Right renal pelvis (tissue), 4 donors: ENCODE results near the gene RGS11. TPM values are rescaled to one million over a fixed set of nuclear protein-coding genes. Genes with fewer than 3 reads are reported as not detected.
"Not testable (repeated sequence)": the region's sequence is repeated elsewhere in the genome, so short reads cannot be mapped to it uniquely, and the experiment has no call there.

Experiments used
- DNase-seq, 4 donors: peaks; one replicate each; pipeline ENCODE4 v3.0.0-alpha.2; 2013; ENCODE audit warnings: low read depth in 4 of 4, low spot score in 3 of 4, missing footprints in 1 of 4
- polyA plus RNA-seq, 4 donors: library from polyadenylated mRNA; unstranded; fragments of 120-200 nt; gene quantifications; one replicate each; pipeline ENCODE4 v1.2.1, GENCODE V29; 2013; ENCODE audit not compliant: insufficient read length in 4 of 4

The RGS11 gene
- polyA plus RNA-seq, 4 donors, result 0.68 to 2.8 (median 1.9) TPM

DNA sequence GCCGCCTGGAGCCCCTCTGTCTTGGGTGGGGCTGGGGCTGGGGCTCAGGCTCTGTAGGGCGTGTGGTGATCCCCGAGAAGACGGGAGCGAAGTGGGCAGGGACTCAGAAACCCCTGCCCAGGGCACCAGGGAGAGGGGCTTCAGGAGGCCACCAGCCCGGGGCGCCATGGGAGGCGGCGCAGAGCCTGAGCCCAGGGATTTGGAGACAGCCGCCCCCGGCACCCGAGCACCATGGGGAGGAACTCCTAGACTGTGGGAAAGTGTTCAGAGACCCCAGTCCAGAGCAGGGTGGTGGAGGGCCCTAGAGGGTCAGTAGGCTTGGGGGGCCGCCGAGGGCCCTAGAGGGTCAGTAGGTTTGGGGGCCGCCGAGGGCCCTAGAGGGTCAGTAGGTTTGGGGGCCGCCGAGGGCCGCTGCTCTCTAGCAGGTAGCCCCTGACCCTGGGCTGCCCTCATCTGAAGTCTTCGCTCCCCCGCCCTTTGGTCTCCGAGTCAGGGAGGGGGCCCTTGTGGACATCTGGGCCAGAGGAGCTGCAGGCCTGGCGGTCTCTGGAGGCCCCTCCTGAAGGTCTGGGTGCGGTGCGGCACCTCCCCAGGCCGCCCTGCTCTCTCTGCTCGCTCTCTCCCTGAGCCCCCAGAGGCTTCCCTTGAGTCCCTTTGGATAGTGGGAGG is 5.4 kb upstream of the RGS11 start:
- DNase-seq, result no peak

DNA sequence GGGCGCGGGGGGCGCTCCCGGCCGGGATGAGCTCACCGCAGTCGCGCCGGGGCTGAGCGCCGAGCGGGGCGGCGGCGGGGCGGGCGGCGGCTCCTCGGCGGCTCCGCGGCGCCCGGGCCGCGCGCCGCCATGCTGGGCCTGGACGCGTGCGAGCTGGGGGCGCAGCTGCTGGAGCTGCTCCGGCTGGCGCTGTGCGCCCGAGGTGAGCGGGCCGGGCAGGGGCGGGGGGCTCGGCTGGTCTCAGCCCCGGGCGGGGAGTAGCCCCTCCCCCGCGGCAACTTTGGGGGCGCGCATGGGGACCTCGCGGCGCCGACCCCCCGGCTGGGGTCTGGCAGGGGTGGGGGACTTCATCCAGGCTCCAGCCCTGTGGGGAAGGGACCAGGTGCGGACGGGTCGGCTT is 4.8 kb upstream of the RGS11 start, which contains the start of gene ARHGDIG:
TSS of gene ARHGDIG (plus strand) at position 40 of the 400 bp plus-strand sequence. CDS start at position 130, 90 bp downstream.
- DNase-seq, result no peak

DNA sequence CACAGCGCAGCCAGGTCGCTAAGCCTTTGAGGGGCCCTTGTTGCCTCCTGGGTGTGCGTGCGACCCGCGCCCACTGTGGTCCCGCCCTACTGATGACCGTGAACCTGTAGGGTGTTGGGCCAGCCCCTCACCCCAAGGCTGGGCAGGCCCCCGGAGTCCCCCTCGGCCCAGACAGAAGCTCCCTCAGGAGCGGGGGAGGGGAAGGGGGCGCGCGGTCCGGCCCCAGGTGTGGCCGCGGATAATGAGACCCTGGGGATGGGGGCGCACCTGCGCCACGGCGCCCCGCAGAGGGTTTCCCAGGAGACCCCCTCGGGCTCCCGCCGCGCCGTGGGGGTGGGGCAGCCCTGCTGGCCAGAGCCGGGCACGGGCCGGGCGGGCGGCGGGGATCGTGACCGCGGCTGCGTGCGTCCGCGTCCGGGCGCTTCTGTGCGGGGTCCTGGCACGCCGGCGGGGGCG is 4.3 kb upstream of the RGS11 start:
- DNase-seq, result no peak

DNA sequence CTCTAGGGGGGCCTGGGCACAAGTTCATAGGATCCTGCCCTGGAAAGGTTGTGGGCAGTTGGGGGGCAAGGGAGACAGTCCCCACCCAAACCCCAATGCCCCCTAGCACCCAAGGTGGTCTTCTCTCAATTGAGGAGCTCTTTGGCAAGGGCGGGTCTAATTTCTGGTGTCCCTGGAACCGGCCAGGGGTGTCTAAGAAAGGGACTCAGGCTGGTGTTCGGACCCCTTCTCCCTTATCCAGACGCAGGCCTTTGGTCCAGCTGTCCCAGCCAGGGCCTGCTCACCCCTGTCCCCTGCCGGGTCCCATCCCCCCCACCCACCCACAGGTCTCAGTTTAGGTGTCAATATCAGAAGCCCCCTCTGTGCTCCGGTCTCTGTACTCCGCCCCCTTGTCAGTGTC is 3.8 kb upstream of the RGS11 start:
- DNase-seq, result no peak

DNA sequence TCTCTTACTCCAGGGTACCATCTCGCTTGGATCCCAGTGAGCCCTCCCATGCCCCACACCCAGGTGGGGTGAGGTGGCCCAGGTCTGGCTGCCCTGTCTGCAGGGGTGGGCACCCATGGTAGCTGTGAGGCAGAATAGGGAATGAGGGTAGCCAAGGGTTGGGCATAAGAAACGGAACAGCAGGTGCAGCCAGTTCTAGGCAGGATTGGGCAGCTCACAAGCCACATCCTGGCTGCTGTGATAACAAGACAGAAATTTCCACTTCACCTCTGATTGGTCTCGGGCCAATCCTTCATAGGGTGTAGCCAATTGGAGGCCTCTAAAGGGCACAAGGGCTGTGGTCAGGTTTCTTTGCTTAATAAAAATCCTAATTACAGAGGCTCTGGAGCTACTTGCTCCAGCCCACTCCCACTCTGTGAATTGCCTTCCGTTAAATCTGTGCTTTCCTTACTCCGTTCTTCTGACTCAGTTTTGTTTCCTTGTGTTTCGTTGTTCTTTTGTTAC is 3.2 kb upstream of the RGS11 start:
- DNase-seq, result no peak

DNA sequence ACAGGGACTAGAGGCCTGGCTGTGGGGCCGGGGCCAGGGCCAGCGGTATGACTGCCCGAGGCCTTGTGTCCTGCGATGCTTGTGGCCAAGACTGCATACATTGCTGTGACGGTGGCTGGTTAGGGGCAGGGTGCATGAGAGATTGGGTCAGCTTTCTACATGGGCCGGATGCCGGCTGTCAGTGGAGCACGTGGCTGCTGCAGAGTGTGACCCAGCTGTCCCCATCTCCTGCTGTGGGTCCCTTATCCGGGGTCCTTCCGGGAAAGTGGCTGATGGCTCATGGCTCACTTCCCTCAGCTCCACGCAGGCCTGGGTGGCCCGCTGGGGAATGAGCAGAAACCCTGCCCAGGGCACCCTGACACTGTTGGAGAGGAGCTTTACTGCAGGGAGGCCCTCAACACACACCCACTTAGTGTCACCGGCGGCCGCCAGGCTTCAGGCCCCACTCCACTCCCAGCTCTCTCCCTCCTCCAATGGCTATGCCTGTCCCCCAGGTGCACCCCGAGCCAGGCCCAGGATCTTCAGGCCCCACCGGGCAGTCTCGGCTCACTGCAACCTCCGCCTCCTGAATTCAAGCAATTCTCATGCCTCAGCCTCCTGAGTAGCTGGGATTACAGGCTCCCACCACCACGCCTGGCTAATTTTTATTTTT is 808 bp upstream of the RGS11 start:
- no peak for DNase-seq

DNA sequence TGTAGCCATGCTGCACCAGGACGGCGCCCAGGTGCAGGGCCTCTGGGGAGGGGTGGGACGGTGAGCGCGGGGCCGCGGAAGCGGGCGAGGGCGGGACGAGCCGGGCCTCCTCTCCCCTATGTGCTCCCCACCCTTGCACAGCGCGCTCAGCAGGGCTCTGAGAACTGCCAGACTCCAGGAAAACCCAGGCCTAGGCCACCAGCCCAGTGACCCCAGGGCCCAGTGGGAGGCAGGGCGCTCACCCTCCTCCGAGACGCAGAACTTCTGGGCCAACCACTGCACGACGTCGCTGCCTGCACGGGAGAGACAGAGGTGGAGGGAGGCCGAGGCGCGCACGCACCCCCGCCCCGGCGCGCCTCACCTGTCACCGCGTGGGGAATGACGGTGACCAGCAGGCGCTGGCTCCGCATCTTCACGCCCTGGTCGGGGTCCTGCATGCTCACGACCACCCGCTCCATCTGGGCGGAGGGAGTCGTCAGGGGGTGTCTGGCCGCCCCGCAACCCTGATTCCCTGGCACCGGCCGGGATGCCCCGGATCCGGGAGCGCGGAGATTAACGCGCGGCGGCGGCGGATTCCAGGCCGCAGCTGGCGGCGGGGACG is 603 bp downstream of the RGS11 start:
- DNase-seq, result no peak

DNA sequence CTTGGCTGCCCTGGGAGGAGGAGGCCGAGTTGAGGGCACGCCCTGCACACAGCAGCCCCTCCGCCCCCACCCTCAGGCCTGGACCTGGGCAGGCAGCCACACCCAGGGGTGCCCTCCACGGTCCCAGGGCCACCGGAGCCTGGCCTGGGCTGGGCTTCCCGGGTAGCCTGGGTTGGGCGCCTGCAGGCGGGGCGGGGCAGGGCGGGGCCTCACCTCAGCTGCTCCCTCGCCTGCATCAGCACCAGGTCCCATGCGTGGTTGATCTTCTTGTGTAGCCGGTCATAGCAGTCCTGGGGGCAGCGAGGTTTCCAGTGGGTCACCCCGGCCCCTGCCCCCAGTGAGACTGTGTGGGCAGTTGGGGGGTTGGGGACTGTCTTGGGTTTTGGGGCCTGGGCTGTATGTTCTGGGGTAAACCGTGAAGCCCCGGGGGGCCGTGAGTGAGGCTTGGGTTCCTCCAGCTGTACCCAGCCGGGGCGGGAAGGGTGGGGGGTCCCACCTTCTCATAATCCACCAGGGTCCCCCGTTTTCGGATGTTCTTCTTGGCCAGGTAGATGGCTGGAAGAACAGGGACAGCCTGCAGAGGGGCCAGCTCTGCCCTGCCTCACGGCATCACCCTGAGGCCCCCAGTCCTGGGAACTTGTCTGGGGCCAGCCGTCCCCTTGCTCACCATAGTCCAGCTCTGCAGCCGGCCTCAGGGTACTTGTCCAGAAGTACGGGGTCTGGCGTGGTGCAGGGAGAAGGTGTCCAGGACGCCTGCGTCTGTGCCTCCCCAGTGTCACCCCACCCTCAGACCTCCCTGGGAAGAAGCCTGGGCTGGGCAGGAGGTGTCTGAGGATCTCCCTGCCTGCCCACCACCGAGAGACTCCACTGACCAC is 2.0 kb downstream of the RGS11 start:
- no peak for DNase-seq

DNA sequence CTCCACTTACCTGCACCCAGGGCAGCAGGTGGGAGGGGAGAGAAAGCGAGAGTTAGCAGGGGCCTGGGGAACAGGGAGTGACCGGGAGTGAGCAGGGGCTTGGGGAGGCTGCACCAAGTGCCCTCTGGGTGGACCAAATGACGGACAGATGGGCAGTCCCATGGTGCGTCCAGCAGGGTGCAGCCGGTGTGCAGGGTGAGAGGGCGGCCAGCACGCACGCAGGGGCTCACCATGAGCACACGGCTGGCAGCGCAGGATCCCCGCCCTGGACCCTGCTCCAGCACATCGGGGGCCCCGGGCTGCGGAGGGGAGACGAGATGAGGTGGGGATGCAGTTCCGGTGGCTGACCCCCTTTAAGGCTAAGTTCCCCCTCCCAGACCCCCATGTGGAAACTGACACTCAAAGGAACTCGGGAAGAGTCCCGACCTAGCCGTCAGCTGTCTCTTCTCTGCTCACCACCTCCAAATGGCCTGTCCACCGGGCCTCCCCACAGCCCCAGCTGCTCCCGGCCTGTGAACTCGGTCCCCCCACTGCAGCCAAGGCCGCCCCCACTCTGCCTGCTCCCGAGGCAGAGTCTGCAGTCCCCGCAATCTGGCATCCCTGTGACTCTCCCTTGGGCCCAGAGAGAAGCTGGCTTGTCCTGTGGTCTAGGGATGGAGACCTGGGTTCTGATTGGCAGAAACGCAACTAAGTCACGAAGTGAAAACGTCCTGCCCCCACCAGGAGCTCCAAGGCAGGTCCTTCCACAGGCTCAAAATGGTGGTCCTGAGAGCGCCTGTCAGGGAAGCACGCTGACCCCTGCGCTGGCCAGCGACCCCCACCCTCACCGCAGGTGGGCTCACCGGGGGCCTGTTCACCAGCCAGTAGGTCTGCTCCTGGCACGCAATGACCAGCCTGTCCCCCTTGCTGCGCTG is 2.9 kb downstream of the RGS11 start:
- DNase-seq, result no peak

DNA sequence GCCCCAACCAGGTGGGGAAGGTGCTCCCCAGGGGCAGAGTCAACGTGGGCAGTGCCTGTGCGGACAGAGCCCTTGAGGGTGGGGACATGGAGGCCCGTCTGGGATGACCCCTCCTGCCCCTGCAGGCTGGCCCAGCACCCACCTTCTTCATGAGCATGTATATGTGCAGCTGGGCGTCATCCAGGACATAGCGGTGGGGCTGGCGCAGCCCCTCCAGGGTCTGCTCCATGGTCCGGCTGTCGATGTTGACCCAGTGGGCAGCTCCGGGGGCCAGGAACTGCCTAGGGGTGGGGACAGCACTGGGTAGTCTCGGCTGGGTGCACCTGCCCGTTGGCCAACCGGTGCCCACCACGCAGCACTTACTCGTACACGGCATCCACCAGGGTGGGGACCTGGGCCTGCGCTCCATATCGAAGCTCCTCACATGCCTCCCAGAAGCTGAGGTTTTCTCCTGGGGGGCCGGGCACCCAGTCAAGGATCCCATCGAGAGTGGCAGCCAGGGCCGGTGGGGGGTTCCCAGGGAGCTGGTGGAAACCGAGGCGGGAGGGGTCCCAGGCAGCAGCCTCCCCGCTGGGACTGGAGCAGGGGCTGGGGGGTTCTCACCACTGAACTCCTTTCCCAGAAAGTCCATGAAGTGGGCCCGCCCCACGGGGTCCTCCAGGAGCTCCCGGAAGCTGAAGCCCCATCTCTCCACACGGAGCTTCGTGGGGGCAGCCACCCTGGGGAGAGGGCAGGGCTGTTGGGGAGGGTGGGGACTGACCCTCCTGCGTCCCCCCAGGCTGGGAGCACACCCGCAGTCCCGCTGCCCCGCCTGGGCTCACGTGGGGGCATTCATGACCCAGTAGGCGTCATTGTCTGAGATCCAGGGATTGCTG is 5.1 kb downstream of the RGS11 start:
- DNase-seq, result no peak

DNA sequence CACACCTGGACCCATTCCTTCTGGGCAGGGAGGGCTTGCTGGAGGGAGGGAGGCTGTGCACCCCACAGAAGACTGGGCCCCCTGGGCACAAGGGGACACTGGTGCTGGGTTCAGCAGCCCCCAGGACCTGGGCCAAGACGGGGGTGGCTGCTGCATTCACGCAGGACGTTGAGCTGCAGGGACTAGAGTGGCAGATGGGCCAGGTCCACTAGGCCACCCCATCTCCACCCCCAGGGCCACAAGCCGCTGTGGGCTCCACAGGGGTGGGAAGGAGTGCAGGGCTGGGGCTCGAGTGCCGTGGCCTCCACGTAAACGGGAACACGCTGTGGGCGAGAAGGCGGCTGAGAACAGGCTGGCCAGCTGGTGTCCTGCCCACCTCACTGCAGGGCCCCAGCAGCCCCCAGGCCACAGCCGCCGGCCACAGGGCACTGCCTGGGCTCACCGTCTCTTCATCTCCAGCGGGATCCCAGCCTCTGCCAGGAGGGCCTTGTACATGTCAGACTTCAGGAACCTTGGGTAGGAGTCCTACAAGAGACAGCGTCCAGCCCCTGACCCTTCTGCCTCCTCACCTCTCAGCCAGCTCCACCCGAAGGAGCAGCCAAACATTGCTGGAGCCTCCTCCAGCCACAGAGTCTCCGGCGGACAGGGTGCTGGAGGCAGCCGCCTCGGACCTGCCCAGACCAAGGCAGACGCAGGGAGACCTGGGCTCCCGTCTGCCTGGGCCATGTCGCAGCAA is 6.5 kb downstream of the RGS11 start:
- DNase-seq, result no peak

DNA sequence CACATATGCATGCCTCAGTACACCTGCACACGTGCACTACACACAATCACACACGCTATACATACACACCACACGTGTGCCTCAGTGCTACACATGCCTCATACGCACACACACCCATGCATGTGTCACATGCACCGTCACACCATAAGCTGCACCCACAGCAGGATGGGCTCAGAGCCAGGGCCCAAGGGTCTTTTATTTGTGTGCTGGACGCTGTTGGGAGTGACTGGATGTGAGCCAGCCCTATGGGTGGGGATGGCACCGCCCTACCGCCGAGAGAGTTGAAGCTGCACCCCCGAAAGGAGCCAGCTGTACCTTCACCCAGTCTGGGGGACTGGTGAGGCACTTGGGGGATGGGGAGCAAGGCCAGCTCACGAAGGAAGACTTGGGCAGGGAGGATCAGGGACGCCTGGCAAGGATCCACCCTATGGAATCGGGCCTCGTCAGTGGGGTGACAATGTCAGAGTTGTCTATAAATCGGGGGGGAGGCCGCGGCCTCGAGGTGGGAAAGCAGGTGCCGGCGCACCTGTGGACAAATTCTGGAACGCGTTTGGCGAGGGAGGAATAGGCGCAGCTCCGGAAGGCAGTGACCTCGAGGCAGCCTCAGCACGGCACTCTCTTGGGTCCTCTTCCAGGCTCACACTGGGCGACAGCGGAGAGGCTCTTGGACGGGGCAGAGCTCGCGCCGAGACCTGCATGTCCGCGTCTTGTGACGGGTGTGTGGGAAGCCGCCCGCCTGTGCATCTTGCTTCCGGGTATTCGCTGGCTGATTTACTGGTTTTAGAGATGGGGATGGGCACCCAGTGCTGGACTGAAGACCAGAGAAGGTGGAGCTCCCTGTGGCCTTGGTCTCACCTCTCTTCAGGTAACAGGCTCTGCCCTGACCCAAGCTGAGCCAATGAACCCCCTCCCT is 7.3 kb downstream of the RGS11 start:
- DNase-seq, result no peak

DNA sequence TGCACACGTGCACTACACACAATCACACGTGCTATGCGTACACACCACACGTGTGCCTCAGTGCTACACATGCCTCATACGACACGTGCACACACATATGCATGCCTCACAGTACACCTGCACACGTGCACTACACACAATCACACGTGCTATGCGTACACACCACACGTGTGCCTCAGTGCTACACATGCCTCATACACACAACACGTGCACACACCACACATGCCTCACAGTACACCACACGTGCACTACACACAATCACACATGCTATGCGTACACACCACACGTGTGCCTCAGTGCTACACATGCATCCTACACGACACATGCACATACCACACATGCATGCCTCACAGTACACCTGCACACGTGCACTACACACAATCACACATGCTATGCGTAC is 8.2 kb downstream of the RGS11 start:
- DNase-seq, result not testable (repeated sequence)

DNA sequence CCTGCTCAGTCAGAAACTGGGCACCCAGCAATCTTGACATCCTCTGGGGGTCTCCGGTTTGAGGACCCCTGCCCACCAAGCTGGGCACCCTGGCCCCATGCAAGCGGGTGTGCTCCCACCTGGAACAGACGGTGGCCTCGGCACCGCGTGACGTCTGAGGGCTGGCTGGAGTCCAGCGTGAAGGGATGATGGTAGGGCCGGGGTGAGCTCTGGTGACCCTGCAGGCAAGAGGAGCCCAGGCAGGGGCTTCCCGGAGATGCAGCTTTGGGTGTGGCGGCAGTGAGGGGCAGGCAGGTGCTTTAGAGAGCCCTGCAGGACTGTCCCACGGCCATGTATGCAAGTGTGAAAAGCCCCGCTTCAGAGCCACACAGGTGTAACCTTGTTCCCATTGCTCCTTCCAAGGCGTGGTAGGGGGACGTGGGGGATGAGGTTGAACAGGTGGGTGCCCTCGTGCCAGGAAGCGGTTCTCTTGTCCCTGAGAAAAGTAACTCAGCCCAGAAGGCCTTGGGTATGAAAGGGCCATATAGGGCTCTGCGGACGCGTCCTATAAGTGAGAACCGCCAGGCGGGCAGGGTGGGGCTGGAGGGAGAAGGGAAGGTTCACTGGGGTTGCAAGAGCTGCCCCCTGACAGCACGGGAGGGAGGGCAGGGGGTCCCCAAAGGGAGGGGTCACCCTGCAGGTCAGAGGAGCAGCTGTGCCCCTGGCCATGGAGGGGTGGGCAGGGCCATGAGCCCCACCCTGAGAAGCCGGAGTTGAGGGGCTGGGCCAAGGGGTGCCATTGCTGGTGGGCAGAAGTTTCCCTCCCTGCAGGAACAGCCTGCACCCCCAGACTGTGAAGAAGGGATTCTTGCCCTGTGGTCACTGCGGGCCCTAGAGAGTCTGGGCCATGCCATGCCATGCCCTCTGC is 9.2 kb downstream of the RGS11 start:
- no peak for DNase-seq

DNA sequence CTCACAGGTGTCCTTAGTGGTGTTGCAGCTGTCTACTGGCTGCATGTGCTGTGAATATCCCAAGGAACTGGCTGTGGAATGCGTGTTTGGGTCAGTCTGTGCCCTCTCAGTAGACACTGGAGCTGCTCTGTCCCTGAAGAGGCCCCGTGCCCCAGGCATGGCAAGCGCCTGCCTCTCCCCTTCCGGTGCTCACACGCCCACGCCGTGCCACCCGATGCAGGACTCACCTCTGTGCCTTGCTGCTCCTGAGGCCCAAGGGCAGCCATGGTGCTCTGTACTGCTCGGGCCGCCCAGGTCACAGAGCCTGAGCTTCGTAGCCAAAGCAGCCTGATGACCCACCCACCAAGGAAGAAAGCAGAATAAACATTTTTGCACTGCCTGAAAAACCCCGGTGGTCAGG is 10.0 kb downstream of the RGS11 start:
- DNase-seq, result no peak

DNA sequence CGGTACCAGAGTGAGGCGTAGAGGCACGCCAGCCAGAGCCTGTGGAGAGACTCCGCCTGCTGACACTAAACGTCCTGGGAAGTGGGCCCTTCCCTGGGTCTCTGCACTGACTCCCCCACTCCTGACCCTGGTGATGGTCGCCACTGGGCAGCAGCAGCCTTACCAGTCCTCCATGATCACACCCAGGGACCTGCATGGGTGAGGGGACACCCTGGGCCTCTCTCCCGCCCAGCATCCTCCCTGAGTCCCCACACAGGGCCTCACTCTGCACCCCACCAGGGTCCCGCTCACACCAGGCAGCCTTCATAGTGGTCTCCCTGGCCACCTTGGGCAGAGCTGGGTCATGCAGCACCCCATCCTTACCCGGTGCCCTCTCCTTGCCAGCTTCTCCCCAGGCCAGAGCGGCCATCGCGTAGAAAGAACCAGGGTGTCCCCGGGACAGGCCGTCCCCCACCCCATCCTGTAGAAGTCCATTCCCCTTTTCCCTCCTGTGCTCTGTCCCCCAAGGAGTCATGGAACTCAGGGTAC is 10.7 kb downstream of the RGS11 start:
- DNase-seq, result no peak
